B cell (primary cell): Measurements from ENCODE around the gene YARS1. TPM values are rescaled to one million over a fixed set of nuclear protein-coding genes. Genes with fewer than 3 reads are reported as not detected.

Source experiments
- ATAC-seq: fragments of 200-7000 bp; cut with Tn5 transposase; one replicate; pipeline ENCODE4 v1.10.0; 2021; ENCODE audit warnings: low read depth, mild to moderate bottlenecking, moderate number of reproducible peaks, moderate library complexity
- CTCF ChIA-PET: fragments of 350-600 bp; sonication (Branson Sonifier 250); formaldehyde crosslinking; loops from one replicate; lab custom pipeline; 2021; ENCODE audit warnings: antibody characterized with exemption, inconsistent platforms; lab: Charles Lee
- POLR2A ChIA-PET: fragments of 350-600 bp; sonication (Branson Sonifier 250); formaldehyde crosslinking; loops from one replicate; lab custom pipeline; 2021; ENCODE audit warnings: antibody characterized with exemption; lab: Charles Lee
- DNase-seq: peaks from one replicate; pipeline ENCODE4 v3.0.0; 2013
- H2AFZ ChIP-seq: 2 replicates; pipeline ENCODE4 v1.6.1; 2012; ENCODE audit warnings: mild to moderate bottlenecking, low read depth, low read length; ENCODE audit not compliant: insufficient read depth, poor library complexity, severe bottlenecking
- H3K27ac ChIP-seq, 2 donors: 1 replicate in 1 of 2; 2 replicates in 1 of 2; pipeline ENCODE4 v1.5.1; 2012 to 2013; ENCODE audit warnings: low read length in 2 of 2, mild to moderate bottlenecking in 2 of 2, moderate library complexity in 1 of 2
- H3K27me3 ChIP-seq, 4 experiments: fragments of 200-600 bp in 1 of 4; sonication (generic) in 1 of 4; replicated peaks in 1 of 4; 1 replicate in 2 of 4; 2 replicates in 2 of 4; pipeline versions ENCODE4 v1.6.1 to v1.7.0; 2013 to 2016; ENCODE audit warnings: low read length in 3 of 4, mild to moderate bottlenecking in 2 of 4, mixed read lengths in 1 of 4, moderate library complexity in 1 of 4; ENCODE audit not compliant: insufficient read depth in 4 of 4, control insufficient read depth in 3 of 4; ENCODE audit errors: control extremely low read depth in 1 of 4
- H3K36me3 ChIP-seq, 2 experiments: replicated peaks in 1 of 2; 1 replicate in 1 of 2; 2 replicates in 1 of 2; pipeline versions ENCODE4 v1.6.1 to v1.7.1; 2013; ENCODE audit warnings: low read length in 1 of 2; ENCODE audit not compliant: insufficient read depth in 2 of 2, control insufficient read depth in 1 of 2; ENCODE audit errors: control extremely low read depth in 1 of 2, extremely low read depth in 1 of 2
- H3K4me1 ChIP-seq, 2 donors: fragments of 200-600 bp in 1 of 2; sonication (generic) in 1 of 2; 1 replicate in 1 of 2; 2 replicates in 1 of 2; pipeline versions ENCODE4 v1.5.1 to v1.6.1; 2013 to 2017; ENCODE audit warnings: low read length in 2 of 2; ENCODE audit not compliant: control insufficient read depth in 2 of 2, insufficient read depth in 2 of 2
- H3K4me2 ChIP-seq: replicated peaks from 2 replicates; pipeline ENCODE3; 2012; ENCODE audit warnings: mild to moderate bottlenecking, low read depth, low read length; ENCODE audit not compliant: poor library complexity, severe bottlenecking
- H3K4me3 ChIP-seq, 5 experiments: fragments of 200-600 bp in 1 of 5; sonication (generic) in 1 of 5; 1 replicate in 3 of 5; 2 replicates in 2 of 5; pipeline versions ENCODE4 v1.5.1 to v1.7.0; 2011 to 2016; ENCODE audit warnings: low read length in 4 of 5, mild to moderate bottlenecking in 4 of 5, low read depth in 2 of 5, control low read depth in 1 of 5, moderate library complexity in 1 of 5; ENCODE audit not compliant: insufficient read depth in 1 of 5; ENCODE audit errors: control extremely low read depth in 1 of 5, extremely low read depth in 1 of 5
- H3K79me2 ChIP-seq: fragments of 200-600 bp; sonication (generic); one replicate; pipeline ENCODE4 v1.6.0; 2016; ENCODE audit warnings: low read length; ENCODE audit not compliant: control insufficient read depth, insufficient read depth
- H3K9ac ChIP-seq: fragments of 200-600 bp; sonication (generic); 2 replicates; pipeline ENCODE4 v1.6.1; 2017; ENCODE audit warnings: mild to moderate bottlenecking, low read length, moderate library complexity
- H3K9me3 ChIP-seq, 3 donors: one replicate each; pipeline versions ENCODE4 v1.6.1 to v1.7.1; 2013; ENCODE audit warnings: low read length in 2 of 3; ENCODE audit not compliant: control insufficient read depth in 2 of 3, insufficient read depth in 1 of 3; ENCODE audit errors: control extremely low read depth in 1 of 3
- H4K20me1 ChIP-seq: 2 replicates; pipeline ENCODE4 v1.6.0; 2012; ENCODE audit warnings: mild to moderate bottlenecking, low read length; ENCODE audit not compliant: insufficient read depth, control insufficient read depth, poor library complexity, severe bottlenecking
- H3K27ac Mint-ChIP-seq: one replicate; pipeline ENCODE4 v1.8.0; 2021; ENCODE audit warnings: mixed read lengths
- H3K27me3 Mint-ChIP-seq: one replicate; pipeline ENCODE4 v1.8.0; 2021; ENCODE audit warnings: mixed read lengths
- H3K4me1 Mint-ChIP-seq: one replicate; pipeline ENCODE4 v1.8.0; 2021; ENCODE audit warnings: mixed read lengths
- H3K4me3 Mint-ChIP-seq: one replicate; pipeline ENCODE4 v1.8.0; 2021; ENCODE audit warnings: mixed read lengths
- H3K9me3 Mint-ChIP-seq: one replicate; pipeline ENCODE4 v1.8.0; 2022; ENCODE audit warnings: mixed read lengths; ENCODE audit not compliant: insufficient read depth
- EZH2 ChIP-seq: IDR thresholded peaks from 2 replicates; pipeline ENCODE4 v1.6.1; 2012; ENCODE audit warnings: borderline replicate concordance, low read depth, mild to moderate bottlenecking, moderate library complexity, low read length; ENCODE audit not compliant: insufficient read depth, poor library complexity, severe bottlenecking
- WGBS: methylation state at CpG from one replicate; pipeline ENCODE4 v1.1.5; 2013; ENCODE audit warnings: missing lambda C conversion rate; ENCODE audit not compliant: insufficient coverage; 5-methylcytosine and 5-hydroxymethylcytosine counted together
- intact Hi-C: fragments of 100-400 bp; cut with micrococcal nuclease; formaldehyde crosslinking; loops from one replicate; pipeline ENCODE4 v1.10.0; 2022
- polyA plus RNA-seq: library from polyadenylated mRNA; depleted of rRNA; stranded (reverse); fragments of >200 nt; gene quantifications from 2 replicates; pipeline ENCODE4 v1.2.3, GENCODE V29; 2012
- total RNA-seq, 2 donors: library from RNA; stranded (reverse); fragments of 120-200 nt in 1 of 2; gene quantifications; 1 replicate in 1 of 2; 2 replicates in 1 of 2; pipeline versions ENCODE4 v1.2.3 to v1.2.4, GENCODE V29; 2013 to 2022
- TF ChIP-seq, protein P1 (sequence below): fragments of 200-600 bp; IDR thresholded peaks from one replicate; pipeline ENCODE4 v1.8.0; 2022; ENCODE audit warnings: antibody characterized with exemption, mild to moderate bottlenecking

YARS1 gene
- total and polyA plus RNA-seq, 2 donors (not counting 1 experiment from before 2014, with no cell fraction given): 33.0 to 73.2 TPM

DNA sequence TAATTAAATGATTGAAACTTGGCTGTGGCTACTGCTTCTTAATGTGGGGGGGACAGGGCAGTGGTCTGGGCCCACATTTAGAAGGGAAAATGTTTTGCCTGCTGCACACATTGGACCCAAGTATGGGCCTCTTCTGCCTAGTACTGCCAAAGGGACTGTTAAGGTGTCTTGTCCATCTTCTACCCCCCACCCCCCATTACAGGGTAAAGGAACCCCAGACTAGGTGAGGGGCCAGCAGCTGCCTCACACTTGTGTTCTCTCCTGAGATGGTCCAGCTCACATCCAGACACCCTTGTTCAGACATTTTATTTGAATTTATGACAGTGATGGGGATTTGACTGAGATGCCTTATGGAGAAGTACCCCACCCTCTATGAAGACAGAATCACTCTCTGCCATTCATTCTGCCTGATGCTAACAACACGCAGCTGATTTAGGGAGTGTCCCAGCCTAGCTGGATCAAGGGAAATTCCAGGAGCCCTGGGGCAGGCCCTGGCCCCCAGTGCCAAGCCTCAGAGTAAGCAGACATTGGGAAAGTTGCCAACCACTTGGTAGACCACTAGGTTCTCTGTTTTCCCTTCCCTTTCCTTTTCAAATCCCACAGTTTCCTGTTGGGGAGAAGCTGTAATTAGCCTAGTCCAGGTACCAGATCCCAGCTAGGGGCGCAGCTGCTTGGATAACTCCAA, 42.1 kb downstream of the YARS1 start:
- Mint-ChIP-seq H3K4me3 (no peak overlapping the region), H3K27me3 (no peaks in the 10 kb centered on the region), H3K9me3 (no peaks in the 10 kb centered on the region), H3K27ac (no peak overlapping the region), H3K4me1 (peaks cover 3% of the 10 kb centered on the region)
- WGBS: 57% methylated on average over 1 of the region's 2 CpGs
- H3K36me3 ChIP-seq: peaks cover 0 to 36% of the 10 kb centered on the region in 2 experiments
- ATAC-seq: no peak
- H2AFZ ChIP-seq: no peak overlapping the region
- no peak overlapping the region for H3K27ac ChIP-seq
- no peak overlapping the region for H3K4me2 ChIP-seq
- H3K4me3 ChIP-seq: no peak overlapping the region
- DNase-seq: no peak
- TF ChIP-seq, protein P1, sequence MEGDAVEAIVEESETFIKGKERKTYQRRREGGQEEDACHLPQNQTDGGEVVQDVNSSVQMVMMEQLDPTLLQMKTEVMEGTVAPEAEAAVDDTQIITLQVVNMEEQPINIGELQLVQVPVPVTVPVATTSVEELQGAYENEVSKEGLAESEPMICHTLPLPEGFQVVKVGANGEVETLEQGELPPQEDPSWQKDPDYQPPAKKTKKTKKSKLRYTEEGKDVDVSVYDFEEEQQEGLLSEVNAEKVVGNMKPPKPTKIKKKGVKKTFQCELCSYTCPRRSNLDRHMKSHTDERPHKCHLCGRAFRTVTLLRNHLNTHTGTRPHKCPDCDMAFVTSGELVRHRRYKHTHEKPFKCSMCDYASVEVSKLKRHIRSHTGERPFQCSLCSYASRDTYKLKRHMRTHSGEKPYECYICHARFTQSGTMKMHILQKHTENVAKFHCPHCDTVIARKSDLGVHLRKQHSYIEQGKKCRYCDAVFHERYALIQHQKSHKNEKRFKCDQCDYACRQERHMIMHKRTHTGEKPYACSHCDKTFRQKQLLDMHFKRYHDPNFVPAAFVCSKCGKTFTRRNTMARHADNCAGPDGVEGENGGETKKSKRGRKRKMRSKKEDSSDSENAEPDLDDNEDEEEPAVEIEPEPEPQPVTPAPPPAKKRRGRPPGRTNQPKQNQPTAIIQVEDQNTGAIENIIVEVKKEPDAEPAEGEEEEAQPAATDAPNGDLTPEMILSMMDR: no peak
- TF ChIP-seq EZH2: no peak
- no peaks in the 10 kb centered on the region for H3K27me3 ChIP-seq
- H3K4me1 ChIP-seq: peaks cover 0 to 3% of the 10 kb centered on the region in 2 donors
- CTCF ChIA-PET: interaction anchor here (1.0 to 5.8 kb wide), 8 partner anchors 13 to 754 kb away, joined by 3 to 76 read pairs (median 6); no protein-coding TSS in a partner anchor
- POLR2A ChIA-PET: no interaction called here
- intact Hi-C loops: no loop called here
- no peaks in the 10 kb centered on the region for H3K9me3 ChIP-seq
- no peaks in the 10 kb centered on the region for H4K20me1 ChIP-seq
- H3K9ac ChIP-seq: no peak overlapping the region
- no peaks in the 10 kb centered on the region for H3K79me2 ChIP-seq

DNA sequence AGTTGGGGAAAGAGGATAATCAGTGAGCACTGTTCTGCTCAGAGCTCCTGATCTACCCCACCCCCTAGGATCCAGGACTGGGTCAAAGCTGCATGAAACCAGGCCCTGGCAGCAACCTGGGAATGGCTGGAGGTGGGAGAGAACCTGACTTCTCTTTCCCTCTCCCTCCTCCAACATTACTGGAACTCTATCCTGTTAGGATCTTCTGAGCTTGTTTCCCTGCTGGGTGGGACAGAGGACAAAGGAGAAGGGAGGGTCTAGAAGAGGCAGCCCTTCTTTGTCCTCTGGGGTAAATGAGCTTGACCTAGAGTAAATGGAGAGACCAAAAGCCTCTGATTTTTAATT, 42.7 kb downstream of the YARS1 start:
- DNase-seq (no peak), ATAC-seq (no peak)
- no peak overlapping the region for H3K9ac ChIP-seq
- intact Hi-C loops: no loop called here
- H3K27ac ChIP-seq: no peak overlapping the region
- H3K9me3 ChIP-seq: no peaks in the 10 kb centered on the region
- no peak overlapping the region for H2AFZ ChIP-seq
- H3K27me3 Mint-ChIP-seq: no peaks in the 10 kb centered on the region
- H4K20me1 ChIP-seq: no peaks in the 10 kb centered on the region
- ChIA-PET CTCF (interaction anchor here (1.0 to 5.8 kb wide), 11 partner anchors 8 to 754 kb away, joined by 3 to 76 read pairs (median 5); no protein-coding TSS in a partner anchor), POLR2A (interaction anchor here (0.6 to 0.7 kb wide), 3 partner anchors 239 to 1720 kb away, joined by 3 to 5 read pairs (median 3); no protein-coding TSS in a partner anchor)
- no peak for TF ChIP-seq EZH2
- TF ChIP-seq, protein P1: no peak
- H3K4me3 ChIP-seq: no peak overlapping the region
- no peak overlapping the region for H3K4me3 Mint-ChIP-seq
- H3K27me3 ChIP-seq: no peaks in the 10 kb centered on the region
- H3K4me2 ChIP-seq: no peak overlapping the region
- no peaks in the 10 kb centered on the region for H3K9me3 Mint-ChIP-seq
- peaks cover 0 to 30% of the 10 kb centered on the region in 2 experiments for H3K36me3 ChIP-seq
- H3K27ac Mint-ChIP-seq: no peak overlapping the region
- H3K4me1 Mint-ChIP-seq: peaks cover 3% of the 10 kb centered on the region
- H3K4me1 ChIP-seq: peaks cover 0 to 3% of the 10 kb centered on the region in 2 donors
- H3K79me2 ChIP-seq: no peaks in the 10 kb centered on the region
